ENCODE measurements around the gene TMEM115.
"Not testable (repeated sequence)": the region's sequence is repeated elsewhere in the genome, so short reads cannot be mapped to it uniquely, and the experiment has no call there.

Gene TMEM115

GRCh38 chr3:50316657-50317242 lies 42.6 kb downstream of the TMEM115 start:
- Histone ChIP-seq H3K18ac (ENCODE audit: low read length) (no peak overlapping the region), H3K4ac (ENCODE audit: low read length) (peak overlapping the region; percentile 46), H3K36me3 (replicated peaks in 1 of 2; ENCODE audit: control insufficient read depth in 2 of 2, insufficient read depth in 2 of 2, low read length in 2 of 2) (peaks cover 47 to 58% of the 10 kb centered on the region in 2 donors), H2BK15ac (ENCODE audit: low read length) (no peak overlapping the region), H3K79me1 (ENCODE audit: low read depth, low read length) (peaks cover 34% of the 10 kb centered on the region), H2BK5ac (ENCODE audit: low read length) (peak overlapping the region; percentile 60), H3K9ac (ENCODE audit: low read depth, low read length, poor library complexity) (peak overlapping the region; percentile 12), H2AFZ (ENCODE audit: low read length) (no peak overlapping the region), H2AK5ac (ENCODE audit: low read depth, low read length) (no peak overlapping the region), H3K27ac (replicated peaks; ENCODE audit: low read length) (no peak overlapping the region), H3K14ac (ENCODE audit: low read length) (no peak overlapping the region), H3K4me2 (ENCODE audit: insufficient read depth, low read length, poor library complexity, severe bottlenecking) (no peak overlapping the region), H3K4me1 (ENCODE audit: control insufficient read depth in 2 of 2, insufficient read depth in 1 of 2, low read depth in 1 of 2, low read length in 2 of 2) (peaks cover 12 to 22% of the 10 kb centered on the region in 2 donors), H3K27me3 (ENCODE audit: control insufficient read depth in 3 of 3, insufficient read depth in 3 of 3, low read depth in 1 of 3, low read length in 3 of 3) (no peaks in the 10 kb centered on the region), H2BK120ac (ENCODE audit: low read depth, low read length) (no peak overlapping the region), H4K91ac (ENCODE audit: low read depth, low read length, poor library complexity) (no peak overlapping the region), H3K23ac (ENCODE audit: low read depth, low read length, poor library complexity) (peak overlapping the region; percentile 51), H2BK12ac (ENCODE audit: low read length) (no peak overlapping the region), H4K8ac (ENCODE audit: low read depth, low read length) (no peak overlapping the region), H3K4me3 (ENCODE audit: low read length in 2 of 2) (no peak overlapping the region), H3K9me3 (replicated peaks in 1 of 2; ENCODE audit: control insufficient read depth in 2 of 2, insufficient read depth in 1 of 2, low read depth in 1 of 2, low read length in 2 of 2) (peaks cover 0 to 4% of the 10 kb centered on the region in 2 donors)
- WGBS, 2 donors (ENCODE audit: extremely low coverage in 2 of 2, insufficient read length in 2 of 2, insufficient replicate concordance in 1 of 2), result no CpG with 5 or more reads among the region's 9 CpGs
- DNase-seq (ENCODE audit: low spot score), result no peak

GRCh38 chr3:50314816-50315215 lies 44.5 kb downstream of the TMEM115 start:
- H3K4me3 ChIP-seq (ENCODE audit: low read length in 2 of 2), result no peak overlapping the region
- no peak for DNase-seq (ENCODE audit: low spot score)
- no peak overlapping the region for H4K91ac ChIP-seq (ENCODE audit: low read depth, low read length, poor library complexity)
- H2BK120ac ChIP-seq (ENCODE audit: low read depth, low read length), result no peak overlapping the region
- H3K36me3 ChIP-seq (replicated peaks in 1 of 2; ENCODE audit: control insufficient read depth in 2 of 2, insufficient read depth in 2 of 2, low read length in 2 of 2), result peaks cover 44 to 56% of the 10 kb centered on the region in 2 donors
- H3K9ac ChIP-seq (ENCODE audit: low read depth, low read length, poor library complexity), result no peak overlapping the region
- H3K23ac ChIP-seq (ENCODE audit: low read depth, low read length, poor library complexity), result no peak overlapping the region
- H3K9me3 ChIP-seq (replicated peaks in 1 of 2; ENCODE audit: control insufficient read depth in 2 of 2, insufficient read depth in 1 of 2, low read depth in 1 of 2, low read length in 2 of 2), result peaks cover 3 to 4% of the 10 kb centered on the region in 2 donors
- H3K4me2 ChIP-seq (ENCODE audit: insufficient read depth, low read length, poor library complexity, severe bottlenecking), result no peak overlapping the region
- peaks cover 27% of the 10 kb centered on the region for H3K79me1 ChIP-seq (ENCODE audit: low read depth, low read length)
- H3K27ac ChIP-seq (replicated peaks; ENCODE audit: low read length), result no peak overlapping the region
- no peak overlapping the region for H4K8ac ChIP-seq (ENCODE audit: low read depth, low read length)
- no peak overlapping the region for H3K4ac ChIP-seq (ENCODE audit: low read length)
- WGBS, 2 donors (ENCODE audit: extremely low coverage in 2 of 2, insufficient read length in 2 of 2, insufficient replicate concordance in 1 of 2), result no CpG with 5 or more reads among the region's 4 CpGs
- no peak overlapping the region for H3K18ac ChIP-seq (ENCODE audit: low read length)
- H3K14ac ChIP-seq (ENCODE audit: low read length), result peak overlapping the region; percentile 21
- no peak overlapping the region for H2AK5ac ChIP-seq (ENCODE audit: low read depth, low read length)
- no peak overlapping the region for H2AFZ ChIP-seq (ENCODE audit: low read length)
- H2BK15ac ChIP-seq (ENCODE audit: low read length), result no peak overlapping the region
- peak overlapping the region; percentile 10 for H2BK12ac ChIP-seq (ENCODE audit: low read length)
- H3K4me1 ChIP-seq (ENCODE audit: control insufficient read depth in 2 of 2, insufficient read depth in 1 of 2, low read depth in 1 of 2, low read length in 2 of 2), result peaks cover 4 to 15% of the 10 kb centered on the region in 2 donors
- peak overlapping the region; percentile 5 for H2BK5ac ChIP-seq (ENCODE audit: low read length)
- no peaks in the 10 kb centered on the region for H3K27me3 ChIP-seq (ENCODE audit: control insufficient read depth in 3 of 3, insufficient read depth in 3 of 3, low read depth in 1 of 3, low read length in 3 of 3)

- H3K14ac ChIP-seq (ENCODE audit: low read length), result peak overlapping the region; percentile 21
- H3K23ac ChIP-seq (ENCODE audit: low read depth, low read length, poor library complexity), result no peak overlapping the region
- no CpG with 5 or more reads among the region's 3 CpGs for WGBS, 2 donors (ENCODE audit: extremely low coverage in 2 of 2, insufficient read length in 2 of 2, insufficient replicate concordance in 1 of 2)
- H4K8ac ChIP-seq (ENCODE audit: low read depth, low read length), result no peak overlapping the region
- DNase-seq (ENCODE audit: low spot score), result no peak
- peak overlapping the region; percentile 5 for H2BK5ac ChIP-seq (ENCODE audit: low read length)
- no peak overlapping the region for H3K4ac ChIP-seq (ENCODE audit: low read length)
- peaks cover 44 to 56% of the 10 kb centered on the region in 2 donors for H3K36me3 ChIP-seq (replicated peaks in 1 of 2; ENCODE audit: control insufficient read depth in 2 of 2, insufficient read depth in 2 of 2, low read length in 2 of 2)
- H3K4me3 ChIP-seq (ENCODE audit: low read length in 2 of 2), result no peak overlapping the region
- no peak overlapping the region for H2BK120ac ChIP-seq (ENCODE audit: low read depth, low read length)
- peaks cover 0 to 14% of the 10 kb centered on the region in 2 donors for H3K4me1 ChIP-seq (ENCODE audit: control insufficient read depth in 2 of 2, insufficient read depth in 1 of 2, low read depth in 1 of 2, low read length in 2 of 2)
- no peak overlapping the region for H3K18ac ChIP-seq (ENCODE audit: low read length)
- H3K9ac ChIP-seq (ENCODE audit: low read depth, low read length, poor library complexity), result no peak overlapping the region
- no peaks in the 10 kb centered on the region for H3K27me3 ChIP-seq (ENCODE audit: control insufficient read depth in 3 of 3, insufficient read depth in 3 of 3, low read depth in 1 of 3, low read length in 3 of 3)
- H3K27ac ChIP-seq (replicated peaks; ENCODE audit: low read length), result no peak overlapping the region
- no peak overlapping the region for H3K4me2 ChIP-seq (ENCODE audit: insufficient read depth, low read length, poor library complexity, severe bottlenecking)
- peaks cover 27% of the 10 kb centered on the region for H3K79me1 ChIP-seq (ENCODE audit: low read depth, low read length)
- no peak overlapping the region for H2AK5ac ChIP-seq (ENCODE audit: low read depth, low read length)
- no peak overlapping the region for H2BK15ac ChIP-seq (ENCODE audit: low read length)
- H2AFZ ChIP-seq (ENCODE audit: low read length), result no peak overlapping the region
- no peak overlapping the region for H2BK12ac ChIP-seq (ENCODE audit: low read length)
- no peak overlapping the region for H4K91ac ChIP-seq (ENCODE audit: low read depth, low read length, poor library complexity)
- H3K9me3 ChIP-seq (replicated peaks in 1 of 2; ENCODE audit: control insufficient read depth in 2 of 2, insufficient read depth in 1 of 2, low read depth in 1 of 2, low read length in 2 of 2), result peaks cover 4 to 8% of the 10 kb centered on the region in 2 donors
Measured at GRCh38 chr3:50314342-50314741, 45.0 kb downstream of the TMEM115 start.

- H3K14ac ChIP-seq (ENCODE audit: low read length); H3K4ac ChIP-seq (ENCODE audit: low read length); H4K8ac ChIP-seq (ENCODE audit: low read depth, low read length); H3K23ac ChIP-seq (ENCODE audit: low read depth, low read length, poor library complexity); H2AK5ac ChIP-seq (ENCODE audit: low read depth, low read length); H3K27me3 ChIP-seq (ENCODE audit: control insufficient read depth in 3 of 3, insufficient read depth in 3 of 3, low read depth in 1 of 3, low read length in 3 of 3); H2BK15ac ChIP-seq (ENCODE audit: low read length); DNase-seq (ENCODE audit: low spot score); H4K91ac ChIP-seq (ENCODE audit: low read depth, low read length, poor library complexity); H2BK5ac ChIP-seq (ENCODE audit: low read length); H2BK12ac ChIP-seq (ENCODE audit: low read length); H2BK120ac ChIP-seq (ENCODE audit: low read depth, low read length); H3K18ac ChIP-seq (ENCODE audit: low read length); H3K27ac ChIP-seq (replicated peaks; ENCODE audit: low read length); H3K9ac ChIP-seq (ENCODE audit: low read depth, low read length, poor library complexity); H3K4me2 ChIP-seq (ENCODE audit: insufficient read depth, low read length, poor library complexity, severe bottlenecking); H2AFZ ChIP-seq (ENCODE audit: low read length); H3K4me3 ChIP-seq (ENCODE audit: low read length in 2 of 2); H3K4me1 ChIP-seq (ENCODE audit: control insufficient read depth in 2 of 2, insufficient read depth in 1 of 2, low read depth in 1 of 2, low read length in 2 of 2): not testable (repeated sequence)
- Histone ChIP-seq H3K79me1 (ENCODE audit: low read depth, low read length) (peaks cover 12% of the 10 kb centered on the region), H3K9me3 (replicated peaks in 1 of 2; ENCODE audit: control insufficient read depth in 2 of 2, insufficient read depth in 1 of 2, low read depth in 1 of 2, low read length in 2 of 2) (peaks cover 2 to 13% of the 10 kb centered on the region in 2 donors), H3K36me3 (replicated peaks in 1 of 2; ENCODE audit: control insufficient read depth in 2 of 2, insufficient read depth in 2 of 2, low read length in 2 of 2) (peaks cover 23 to 33% of the 10 kb centered on the region in 2 donors)
- no CpG with 5 or more reads among the region's 32 CpGs for WGBS, 2 donors (ENCODE audit: extremely low coverage in 2 of 2, insufficient read length in 2 of 2, insufficient replicate concordance in 1 of 2)
Measured at GRCh38 chr3:50312041-50312440, 47.3 kb downstream of the TMEM115 start.

Measured in neuronal stem cell (in vitro differentiated cells).